GM12878 (cell line): ENCODE results near the gene MEI1. TPM values are rescaled to one million over a fixed set of nuclear protein-coding genes. Genes with fewer than 3 reads are reported as not detected.

Experiments
- ATAC-seq: fragments of 200-7000 bp; cut with Tn5 transposase; 3 replicates; pipeline ENCODE4 v1.9.1; 2020; ENCODE audit warnings: mild to moderate bottlenecking, moderate library complexity
- BruUV-seq: library from RNA; stranded (reverse); fragments of 400-500 nt; replicated peaks from 2 replicates; lab custom pipeline; 2021; lab: Mats Ljungman, UMichigan
- CTCF ChIA-PET: fragments of 300-600 bp; sonication (Branson Sonifier 250); formaldehyde crosslinking; extraction: SDS; loops from one replicate; lab custom pipeline; 2021; ENCODE audit warnings: inconsistent platforms; lab: Yijun Ruan, JAX
- POLR2A ChIA-PET: fragments of 350-600 bp; formaldehyde crosslinking; extraction: SDS; loops from one replicate; lab custom pipeline; 2021; ENCODE audit warnings: inconsistent platforms; lab: Charles Lee
- RAD21 ChIA-PET: fragments of 300-600 bp; sonication (Branson Sonifier 250); formaldehyde crosslinking; loops from one replicate; lab custom pipeline; 2023; ENCODE audit warnings: antibody characterized with exemption; ENCODE audit not compliant: unreplicated experiment; lab: Charles Lee
- SMC1A ChIA-PET: fragments of 300-600 bp; sonication (Branson Sonifier 250); formaldehyde crosslinking; loops from one replicate; lab custom pipeline; 2023; ENCODE audit not compliant: unreplicated experiment, uncharacterized antibody; lab: Charles Lee
- DNase-seq: peaks from one replicate; pipeline ENCODE4 v3.0.0-alpha.2; 2011; ENCODE audit warnings: low read depth, low spot score
- FAIRE-seq: peaks from 3 replicates; lab custom pipeline; 2011; peaks lifted over from hg19 to GRCh38; lab: Jason Lieb, UNC
- H2AFZ ChIP-seq: 2 replicates; pipeline ENCODE4 v1.6.0; 2011; ENCODE audit warnings: low read depth, low read length, control low read depth; ENCODE audit not compliant: control insufficient read depth
- H3K27ac ChIP-seq: 2 replicates; pipeline ENCODE4 v1.5.1; 2011; ENCODE audit warnings: control low read depth; ENCODE audit not compliant: control insufficient read depth, insufficient read depth
- H3K27me3 ChIP-seq, 2 experiments: replicated peaks in 1 of 2; 2 replicates each; pipeline versions ENCODE4 v1.6.0 to v1.6.1; 2011; ENCODE audit warnings: low read length in 1 of 2; ENCODE audit not compliant: control insufficient read depth in 2 of 2, insufficient read depth in 2 of 2
- H3K36me3 ChIP-seq, 2 experiments: 2 replicates each; pipeline ENCODE4 v1.5.1; 2011; ENCODE audit warnings: low read length in 1 of 2; ENCODE audit not compliant: control insufficient read depth in 2 of 2, insufficient read depth in 2 of 2
- H3K4me1 ChIP-seq: 2 replicates; pipeline ENCODE4 v1.6.1; 2011; ENCODE audit warnings: mild to moderate bottlenecking, low read length, moderate library complexity, mixed read lengths; ENCODE audit not compliant: control insufficient read depth, insufficient read depth
- H3K4me2 ChIP-seq: 2 replicates; pipeline ENCODE4 v1.6.0; 2011; ENCODE audit warnings: control low read depth; ENCODE audit not compliant: control insufficient read depth, insufficient read depth
- H3K4me3 ChIP-seq: fragments of 200-600 bp; sonication (generic); 2 replicates; pipeline ENCODE4 v1.5.1; 2016
- H3K79me2 ChIP-seq: 2 replicates; pipeline ENCODE4 v1.6.0; 2011; ENCODE audit warnings: low read length; ENCODE audit not compliant: control insufficient read depth, insufficient read depth
- H3K9ac ChIP-seq: 2 replicates; pipeline ENCODE4 v1.8.0; 2011; ENCODE audit warnings: low read length, control low read depth, mixed read lengths; ENCODE audit not compliant: control insufficient read depth, insufficient read depth
- H3K9me3 ChIP-seq: replicated peaks from 3 replicates; pipeline ENCODE4 v1.5.1; 2011; ENCODE audit warnings: mild to moderate bottlenecking, low read length; ENCODE audit not compliant: control insufficient read depth, insufficient read depth
- H4K20me1 ChIP-seq: 2 replicates; pipeline ENCODE4 v1.6.0; 2011; ENCODE audit not compliant: control insufficient read depth, insufficient read depth
- BCL3 ChIP-seq: IDR thresholded peaks from 2 replicates; pipeline ENCODE4 v1.6.1; 2011; ENCODE audit warnings: borderline replicate concordance, low read depth, mild to moderate bottlenecking, moderate library complexity, low read length; ENCODE audit not compliant: insufficient read depth, poor library complexity, severe bottlenecking
- BRCA1 ChIP-seq: IDR thresholded peaks from 2 replicates; pipeline ENCODE4 v1.6.1; 2011; ENCODE audit warnings: low read depth, low read length, improper control_type of control experiment
- CEBPZ ChIP-seq: fragments of 150-350 bp; IDR thresholded peaks from 2 replicates; pipeline ENCODE4 v1.6.1; 2016; ENCODE audit warnings: low read depth, low read length
- CHD1 ChIP-seq: IDR thresholded peaks from 2 replicates; pipeline ENCODE4 v1.6.1; 2012; ENCODE audit warnings: low read depth, low read length, improper control_type of control experiment
- CHD4 ChIP-seq: fragments of 200-600 bp; sonication (generic); IDR thresholded peaks from 2 replicates; pipeline ENCODE4 v1.6.1; 2016; ENCODE audit warnings: mild to moderate bottlenecking
- FOXM1 ChIP-seq: IDR thresholded peaks from 2 replicates; pipeline ENCODE4 v1.6.1; 2012; ENCODE audit warnings: low read depth, mild to moderate bottlenecking, inconsistent platforms, low read length, moderate library complexity
- IKZF1 ChIP-seq: fragments of 450-650 bp; conservative IDR thresholded peaks from 2 replicates; pipeline ENCODE4 v1.6.1; 2017; ENCODE audit warnings: antibody characterized with exemption, mild to moderate bottlenecking
- IRF5 ChIP-seq: fragments of 450-650 bp; IDR thresholded peaks from 2 replicates; pipeline ENCODE4 v1.6.1; 2017; ENCODE audit warnings: borderline replicate concordance
- MTA3 ChIP-seq: IDR thresholded peaks from 2 replicates; pipeline ENCODE4 v1.6.1; 2012; ENCODE audit warnings: low read length, inconsistent platforms, borderline replicate concordance
- NFIC ChIP-seq: IDR thresholded peaks from 2 replicates; pipeline ENCODE4 v1.6.1; 2012; ENCODE audit warnings: low read depth, mild to moderate bottlenecking, inconsistent platforms, low read length, moderate library complexity
- NR2C1 ChIP-seq: fragments of 450-650 bp; IDR thresholded peaks from 2 replicates; pipeline ENCODE4 v1.6.1; 2017; ENCODE audit warnings: antibody characterized with exemption, mild to moderate bottlenecking, moderate library complexity
- RAD21 ChIP-seq: IDR thresholded peaks from 2 replicates; pipeline ENCODE4 v1.6.1; 2011; ENCODE audit warnings: mild to moderate bottlenecking, low read depth, low read length, moderate library complexity; ENCODE audit not compliant: insufficient read depth
- RBBP5 ChIP-seq: fragments of 200-600 bp; sonication (generic); conservative IDR thresholded peaks from 2 replicates; pipeline ENCODE4 v1.6.1; 2016
- SMAD1 ChIP-seq: fragments of 450-650 bp; IDR thresholded peaks from 2 replicates; pipeline ENCODE4 v1.6.1; 2018; ENCODE audit warnings: mild to moderate bottlenecking, low read depth; ENCODE audit not compliant: partially characterized antibody
- SREBF2 ChIP-seq: IDR thresholded peaks from 2 replicates; pipeline ENCODE4 v1.6.1; 2012; ENCODE audit warnings: mild to moderate bottlenecking, low read length
- TBL1XR1 ChIP-seq: IDR thresholded peaks from 2 replicates; pipeline ENCODE4 v1.6.1; 2012; ENCODE audit warnings: low read depth, low read length, improper control_type of control experiment
- ZBTB33 ChIP-seq: fragments of 450-650 bp; IDR thresholded peaks from 2 replicates; pipeline ENCODE4 v1.6.1; 2017; ENCODE audit warnings: mild to moderate bottlenecking
- WGBS: methylation state at CpG from one replicate; pipeline ENCODE4 v1.1.6; 2016; ENCODE audit warnings: low lambda C conversion rate; ENCODE audit not compliant: insufficient replicate concordance, insufficient coverage; ENCODE audit errors: missing lambda C conversion rate; 5-methylcytosine and 5-hydroxymethylcytosine counted together
- in situ Hi-C: fragments of 300-500 bp; cut with MboI; formaldehyde crosslinking; loops from 9 replicates; pipeline ENCODE4 v1.14.3; 2018; ENCODE audit warnings: mixed read lengths
- intact Hi-C: fragments of 100-400 bp; cut with micrococcal nuclease; formaldehyde crosslinking; loops from one replicate; pipeline ENCODE4 v1.14.2; 2022; ENCODE audit not compliant: unreplicated experiment
- polyA plus RNA-seq, 11 experiments: library from polyadenylated mRNA; depleted of rRNA in 4 of 11; unstranded in 6 of 11; stranded (reverse) in 5 of 11; fragments of >200 nt; fragmentation: Nextera tagmentation in 4 of 11; fragmentation: Illumina TruSeq in 1 of 11; extraction: Ambion mirVana in 4 of 11; extraction: Trizol in 1 of 11; gene quantifications; 1 replicate in 1 of 11; 2 replicates in 10 of 11; pipeline versions ENCODE4 v1.2.1 to v1.2.3, GENCODE V29; 2011 to 2016; ENCODE audit warnings: inconsistent platforms in 2 of 11, missing spikeins in 2 of 11, low read depth in 1 of 11
- total RNA-seq, 4 experiments: library from RNA; depleted of rRNA in 3 of 4; stranded (reverse); fragments of >200 nt in 3 of 4; fragmentation: Illumina TruSeq in 1 of 4; extraction: Trizol in 1 of 4; gene quantifications; 2 replicates each; pipeline versions ENCODE4 v1.2.1 to v1.2.3, GENCODE V29; 2013 to 2021

The MEI1 gene
- total and polyA plus RNA-seq, 10 of the 15 experiments (the other 5 are each of a cell fraction or from before 2014, with no cell fraction given): 27.9 to 48.9 (median 35.8) TPM

- no peaks in the 10 kb centered on the region for H3K79me2 ChIP-seq
- no peaks in the 10 kb centered on the region for H3K9me3 ChIP-seq
- no TSS peak for BruUV-seq
- TF ChIP-seq CHD1 (no peak), BRCA1 (no peak), RBBP5 (no peak), FOXM1 (no peak), SMAD1 (no peak), CEBPZ (no peak), BCL3 (no peak), IRF5 (no peak), MTA3 (no peak), ZBTB33 (no peak), NR2C1 (no peak), NFIC (no peak), IKZF1 (no peak), CHD4 (no peak), TBL1XR1 (no peak), SREBF2 (no peak), RAD21 (no peak)
- H3K27me3 ChIP-seq: no peaks in the 10 kb centered on the region
- ATAC-seq: no peak; the same call in 2 of the 3 replicates
- H4K20me1 ChIP-seq: no peaks in the 10 kb centered on the region
- H2AFZ ChIP-seq: no peak overlapping the region
- no peak overlapping the region for H3K9ac ChIP-seq
- ChIA-PET CTCF (no interaction called here), POLR2A (interaction anchor here (1.1 kb wide), 1 partner anchor 19 kb away, joined by 3 read pairs; no protein-coding TSS in a partner anchor), RAD21 (interaction anchor here (1.4 kb wide), 1 partner anchor 9 kb away, joined by 3 read pairs; no protein-coding TSS in a partner anchor), SMC1A (interaction anchor here (1.3 to 3.6 kb wide), 2 partner anchors 12 to 60 kb away, joined by 3 to 16 read pairs; partner anchors contain the start of gene MEI1)
- WGBS: 98% methylated on average over 2 of the region's 2 CpGs
- no peak for DNase-seq
- no peak overlapping the region for H3K4me2 ChIP-seq
- no peak overlapping the region for H3K4me3 ChIP-seq
- in situ Hi-C loops: no loop called here
- no peaks in the 10 kb centered on the region for H3K36me3 ChIP-seq
- no peak overlapping the region for H3K27ac ChIP-seq
- intact Hi-C loops: no loop called here
- H3K4me1 ChIP-seq: peaks cover 3% of the 10 kb centered on the region
- no peak for FAIRE-seq
These were observed 58.9 kb downstream of the MEI1 start for GRCh38 chr22:41758231-41758630.
